Lower leg skin (tissue), 4 donors: ENCODE data around the gene BLMH. TPM values are rescaled to one million over a fixed set of nuclear protein-coding genes. Genes with fewer than 3 reads are reported as not detected.

Experiments
- DNase-seq, 2 donors: peaks; one replicate each; pipeline ENCODE4 v3.0.0-alpha.2; 2019; ENCODE audit warnings: low spot score in 2 of 2
- H3K4me3 ChIP-seq: fragments of 200-600 bp; sonication (generic); 2 replicates; pipeline ENCODE4 v1.5.1; 2017; ENCODE audit warnings: mild to moderate bottlenecking, low read depth; ENCODE audit not compliant: poor library complexity, severe bottlenecking
- CTCF ChIP-seq, 3 donors: fragments of 450-650 bp; IDR thresholded peaks; one replicate each; pipeline ENCODE4 v1.5.1; 2016; ENCODE audit warnings: antibody characterized with exemption in 3 of 3, mild to moderate bottlenecking in 3 of 3, moderate library complexity in 2 of 3
- POLR2A ChIP-seq, 2 donors: fragments of 450-650 bp; IDR thresholded peaks; one replicate each; pipeline ENCODE4 v1.6.1; 2016 to 2017; ENCODE audit warnings: antibody characterized with exemption in 2 of 2, mild to moderate bottlenecking in 1 of 2, moderate library complexity in 1 of 2
- WGBS, 2 donors: methylation state at CpG; one replicate each; pipeline ENCODE4 v1.1.5; 2018; 5-methylcytosine and 5-hydroxymethylcytosine counted together
- intact Hi-C: fragments of 100-400 bp; cut with DNase I; formaldehyde crosslinking; loops from one replicate; pipeline ENCODE4 v1.15.0; 2023; ENCODE audit warnings: low total_unique reads
- total RNA-seq, 4 donors: library from RNA; depleted of rRNA; stranded (reverse); fragments of >200 nt; gene quantifications; one replicate each; pipeline ENCODE4 v1.1.0, GENCODE V29; 2016

Gene BLMH
- total RNA-seq, 4 donors from 2014 or later = 139 to 237 (median 177) TPM

GRCh38 chr17:30244853-30245385 is 46.8 kb downstream of the BLMH start:
- 63 to 75% methylated on average over 4 of the region's 4 CpGs for WGBS, 2 donors
- no peak overlapping the region for H3K4me3 ChIP-seq
- intact Hi-C loops = no loop called here
- TF ChIP-seq POLR2A (IDR thresholded peaks at IDR 0.05) (no peak), CTCF (IDR thresholded peaks at IDR 0.05) (no peak)
- peak in 1 of 2 donors; percentile 50 for DNase-seq

GRCh38 chr17:30243568-30243967 is 48.2 kb downstream of the BLMH start:
- WGBS, 2 donors = 89% methylated on average over 8 of the region's 8 CpGs
- intact Hi-C loops = no loop called here

DNA sequence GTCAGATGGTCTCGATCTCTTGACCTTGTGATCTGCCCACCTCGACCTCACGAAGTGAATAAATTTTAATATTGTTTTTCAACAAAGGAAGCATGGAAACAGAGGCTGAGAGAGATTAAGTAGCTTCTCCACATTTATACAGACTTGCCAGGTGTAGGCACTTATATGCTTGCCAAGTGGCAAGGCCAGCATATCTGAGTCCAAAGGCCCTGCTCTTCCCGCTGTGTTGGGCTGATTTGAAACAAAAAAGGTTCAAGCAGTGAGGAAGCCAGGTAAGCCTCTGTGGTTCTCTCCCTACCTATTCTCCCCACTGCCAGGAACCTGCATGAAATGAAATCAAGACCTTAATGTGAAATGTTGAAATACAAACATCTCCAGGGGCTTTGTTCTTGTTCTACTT is 48.7 kb downstream of the BLMH start:
- DNase-seq = peak in 1 of 2 donors; percentile 18
- WGBS, 2 donors = 97 to 98% methylated on average over 4 of the region's 4 CpGs

More at GRCh38 chr17:30243568-30243967, 48.2 kb downstream of the BLMH start:
- TF ChIP-seq POLR2A (IDR thresholded peaks at IDR 0.05) (no peak), CTCF (IDR thresholded peaks at IDR 0.05) (no peak)
- no peak overlapping the region for H3K4me3 ChIP-seq
- peak in 1 of 2 donors; percentile 72 for DNase-seq

GRCh38 chr17:30241051-30241450 is 50.7 kb downstream of the BLMH start:
- peak in 1 of 2 donors; percentile 31 for DNase-seq
- H3K4me3 ChIP-seq = no peak overlapping the region
- no peak for TF ChIP-seq POLR2A (IDR thresholded peaks at IDR 0.05)
- TF ChIP-seq CTCF (IDR thresholded peaks at IDR 0.05) = no peak
- WGBS, 2 donors = 82% methylated on average over 6 of the region's 6 CpGs
- intact Hi-C loops = no loop called here

More for the DNA sequence above, 48.7 kb downstream of the BLMH start:
- no peak for TF ChIP-seq CTCF (IDR thresholded peaks at IDR 0.05)
- no peak for TF ChIP-seq POLR2A (IDR thresholded peaks at IDR 0.05)
- H3K4me3 ChIP-seq = no peak overlapping the region
- intact Hi-C loops = no loop called here

DNA sequence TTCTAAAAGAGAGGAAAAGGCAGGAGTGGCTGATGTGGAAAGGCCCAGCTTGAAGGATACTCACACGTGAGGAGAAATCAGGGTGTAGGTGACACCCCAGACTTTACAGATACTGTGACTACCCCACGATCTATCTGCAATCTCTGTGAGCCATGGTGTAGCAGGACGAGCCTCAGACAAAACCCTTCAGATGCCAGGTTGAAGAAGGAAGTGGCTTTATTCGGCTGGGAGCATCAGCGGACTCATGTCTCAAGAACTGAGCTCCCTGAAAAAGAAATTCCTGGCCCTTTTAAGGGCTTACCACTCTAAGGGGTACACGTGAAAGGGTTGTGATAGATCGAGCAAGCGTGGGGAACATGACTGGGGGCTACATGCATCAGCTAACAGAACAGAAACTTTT is 51.6 kb downstream of the BLMH start:
- intact Hi-C loops = no loop called here
- WGBS, 2 donors = 89 to 90% methylated on average over 8 of the region's 8 CpGs
- TF ChIP-seq POLR2A (IDR thresholded peaks at IDR 0.05) (no peak), CTCF (IDR thresholded peaks at IDR 0.05) (no peak)
- H3K4me3 ChIP-seq = no peak overlapping the region
- DNase-seq = peak in 1 of 2 donors; percentile 40

- intact Hi-C loops = no loop called here
- DNase-seq = no peak
- no peak for TF ChIP-seq POLR2A (IDR thresholded peaks at IDR 0.05)
- WGBS, 2 donors = 83 to 93% methylated on average over 5 of the region's 5 CpGs
- H3K4me3 ChIP-seq = no peak overlapping the region
These were observed 52.7 kb downstream of the BLMH start for GRCh38 chr17:30239089-30239462.
